ENCODE results near the gene CPT1B. TPM values are rescaled to one million over a fixed set of nuclear protein-coding genes. Genes with fewer than 3 reads are reported as not detected.

The CPT1B gene
- 7.4 to 17.3 TPM (median 15.7 TPM) in 5 replicates for total RNA-seq (2022; extraction: Qiagen RNA extraction; ENCODE audit: low read depth)

DNA sequence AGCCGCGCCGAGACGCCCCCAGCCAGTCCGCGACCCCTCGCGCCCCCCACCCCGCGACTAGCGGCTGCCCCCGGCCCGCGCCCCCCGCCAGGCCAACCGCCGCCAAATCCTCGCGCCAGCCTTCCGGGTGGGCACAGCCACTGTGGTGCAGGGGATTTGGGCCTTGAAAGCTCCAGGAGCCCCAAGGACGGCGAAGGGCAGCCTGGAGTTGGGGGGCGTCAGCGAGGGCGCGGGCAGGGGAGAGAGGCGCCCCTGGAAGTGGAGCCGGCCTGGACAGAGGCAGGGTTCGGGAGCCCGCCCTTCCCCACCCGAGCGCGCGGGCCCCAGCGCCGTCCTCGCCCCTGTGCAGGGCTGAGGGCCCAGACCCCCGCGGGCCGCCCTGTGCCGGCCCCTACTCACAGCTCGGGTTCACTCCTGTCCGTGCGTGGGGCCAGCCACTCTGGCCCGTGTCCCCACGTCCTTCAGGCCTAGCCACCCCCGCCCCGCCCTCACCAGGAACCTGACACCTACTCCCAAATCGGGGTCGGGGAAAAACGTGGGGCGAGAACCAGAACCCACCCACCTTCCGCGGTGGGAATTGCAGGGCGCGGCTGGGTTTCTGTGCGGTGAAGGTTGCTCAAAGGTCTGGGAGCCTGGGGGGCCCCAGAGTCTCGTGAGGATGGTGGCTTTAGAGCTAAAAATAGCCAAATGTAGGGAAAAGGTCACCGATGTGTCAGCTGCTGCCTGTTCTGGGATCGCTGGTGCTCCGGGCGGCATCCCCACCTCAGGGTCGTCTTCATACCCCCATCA is at the start of gene CPT1B:
CPT1B (minus strand) TSS at position 441 of the 789 bp plus-strand sequence. CDS start 512 bp downstream, outside the sequence.

DNA sequence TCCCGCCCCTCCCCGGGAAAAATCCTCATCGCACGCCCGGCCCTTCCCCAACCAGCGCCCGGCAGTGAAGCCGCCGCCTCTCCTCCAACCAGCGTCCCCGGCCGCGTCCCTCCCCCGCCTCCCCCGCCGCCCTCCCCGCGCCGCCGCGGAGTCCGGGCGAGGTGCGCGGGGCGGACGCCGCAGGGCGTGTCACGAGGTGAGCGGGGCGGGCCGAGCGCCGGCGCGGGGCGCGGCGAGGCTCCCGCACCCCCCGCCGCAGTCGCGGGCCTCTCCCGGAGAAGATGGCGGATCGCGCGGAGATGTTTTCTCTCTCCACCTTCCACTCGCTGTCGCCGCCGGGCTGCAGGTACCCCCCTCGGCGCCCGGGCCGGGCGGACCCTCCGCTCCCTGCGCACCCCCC is 22.3 kb upstream of the CPT1B start, which contains the start of gene MAPK8IP2:
MAPK8IP2 (plus strand) TSS at position 256 of the 400 bp plus-strand sequence; CDS start at position 282, 26 bp downstream.

GRCh38 chr22:50582493-50583293 is 4.5 kb upstream of the CPT1B start, which contains the start of gene CHKB:
Gene CHKB (minus strand): TSS chr22:50582849. CDS start chr22:50582781, 68 bp downstream.

GRCh38 chr22:50562523-50563412 is 15.5 kb downstream of the CPT1B start, which contains the start of gene SYCE3:
Gene SYCE3 (minus strand): TSS chr22:50562919. CDS start chr22:50556405, 6,514 bp downstream.

DNA sequence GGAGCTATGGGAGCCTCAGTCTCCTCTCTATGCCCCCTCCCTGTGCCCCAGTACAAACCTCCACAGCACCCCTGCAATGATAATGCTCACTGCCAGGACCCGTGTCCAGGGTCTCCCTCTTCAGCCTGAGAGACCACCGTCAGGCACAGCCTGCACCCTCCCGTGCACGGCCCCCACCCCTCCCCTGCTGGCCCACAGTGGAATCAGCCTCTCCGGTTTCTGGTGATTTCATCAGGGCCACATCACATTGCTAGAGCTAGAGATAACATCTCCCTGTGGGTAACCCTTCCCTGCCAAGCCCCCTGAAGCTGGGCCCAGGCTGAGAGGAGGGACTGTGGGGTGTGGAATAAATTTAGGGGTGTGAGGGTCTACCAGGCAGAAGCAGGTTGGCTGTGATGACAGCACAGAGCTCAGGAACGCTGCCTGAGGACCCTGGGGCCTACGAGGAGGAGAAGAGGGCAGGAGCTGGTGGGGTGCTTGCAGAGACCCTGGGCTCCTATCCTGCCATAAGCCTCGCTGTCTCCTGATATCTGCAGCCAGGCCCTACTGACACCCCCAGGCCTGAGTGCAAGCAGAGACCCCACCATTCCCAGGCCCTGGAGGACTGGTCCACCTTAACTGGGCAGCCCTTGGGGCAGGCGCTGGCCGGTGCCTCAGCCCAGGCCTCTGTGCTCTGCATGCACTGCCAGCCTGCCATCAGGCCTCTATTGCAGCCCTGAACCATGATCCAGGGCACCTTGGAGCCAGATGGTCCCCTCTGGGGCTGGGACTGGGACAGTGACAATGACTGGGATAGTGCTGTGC is 32.5 kb downstream of the CPT1B start, which contains the start of gene KLHDC7B:
KLHDC7B (plus strand) TSS at position 378 of the 804 bp plus-strand sequence; CDS start at position 723, 345 bp downstream.

GRCh38 chr22:50529897-50530579 is 48.2 kb downstream of the CPT1B start, which contains the start of gene TYMP:
Gene TYMP (minus strand): TSS chr22:50530012. CDS start chr22:50529709, 303 bp downstream.

DNA sequence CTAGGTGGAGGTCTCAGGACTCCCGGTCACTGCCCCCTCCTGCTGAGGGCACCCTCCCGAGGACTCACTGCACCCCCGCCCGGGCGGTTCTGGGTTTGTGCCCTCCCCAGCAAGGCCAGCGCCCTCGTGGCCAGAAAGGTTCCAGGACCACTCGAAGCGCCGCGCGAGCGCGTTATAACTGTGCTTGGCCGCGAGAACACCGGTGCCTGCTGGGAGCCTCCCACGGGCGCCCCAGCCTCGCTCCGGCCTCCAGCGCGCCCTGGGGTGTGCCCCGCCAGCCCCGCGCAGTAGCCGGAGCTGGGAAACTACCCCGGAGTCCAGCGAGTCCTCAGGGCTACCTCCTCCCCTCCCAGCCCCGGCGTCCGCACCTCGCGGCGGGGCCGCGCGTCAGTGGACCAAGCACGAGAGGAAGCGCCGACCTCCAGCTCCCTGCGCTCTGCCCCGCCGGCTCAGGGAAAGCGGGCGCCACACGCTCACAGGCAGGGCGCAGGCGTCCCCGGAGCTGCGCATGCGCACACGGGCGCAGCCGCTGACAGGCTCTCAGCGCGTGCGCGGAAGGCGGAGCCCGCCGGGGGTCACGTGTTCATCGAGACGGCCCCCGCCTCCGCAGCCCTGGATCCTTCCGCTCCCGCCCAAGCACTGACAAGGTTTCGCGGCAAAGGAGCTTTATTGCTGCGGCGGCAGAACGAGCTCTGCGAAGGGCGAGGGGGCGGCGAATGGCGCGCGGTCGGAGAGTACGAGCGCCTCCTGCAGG is 52.9 kb downstream of the CPT1B start, which contains the start of gene SCO2:
SCO2 (minus strand) TSS at position 495 of the 754 bp plus-strand sequence. CDS start 1,187 bp downstream, outside the sequence.

Other genes with a start within 250 kb of the CPT1B start
- 10.0 to 15.2 TPM (median 12.7 TPM) in 5 replicates for gene PPP6R2, start 235.1 kb downstream of the CPT1B start, total RNA-seq (2022; extraction: Qiagen RNA extraction; ENCODE audit: low read depth)
- 18.1 to 29.4 TPM (median 23.4 TPM) in 5 replicates for gene SBF1, start 103.4 kb downstream of the CPT1B start, total RNA-seq (2022; extraction: Qiagen RNA extraction; ENCODE audit: low read depth)
- 0.41 to 0.73 TPM (median 0.58 TPM) in 5 replicates for gene ADM2, start 96.9 kb downstream of the CPT1B start, total RNA-seq (2022; extraction: Qiagen RNA extraction; ENCODE audit: low read depth)
- gene MIOX, start 91.6 kb downstream of the CPT1B start, total RNA-seq (2022; extraction: Qiagen RNA extraction; ENCODE audit: low read depth), result 0.09 to 0.14 TPM in 2 of 5 replicates, not detected in the others
- 34.0 to 51.8 TPM (median 43.2 TPM) in 5 replicates for gene LMF2, start 70.7 kb downstream of the CPT1B start, total RNA-seq (2022; extraction: Qiagen RNA extraction; ENCODE audit: low read depth)
- gene NCAPH2, start 70.2 kb downstream of the CPT1B start, total RNA-seq (2022; extraction: Qiagen RNA extraction; ENCODE audit: low read depth), result 34.1 to 42.1 TPM (median 37.3 TPM) in 5 replicates
- 2.6 to 8.0 TPM (median 5.4 TPM) in 5 replicates for gene SCO2, start 52.8 kb downstream of the CPT1B start, total RNA-seq (2022; extraction: Qiagen RNA extraction; ENCODE audit: low read depth)
- gene TYMP, start 48.4 kb downstream of the CPT1B start, total RNA-seq (2022; extraction: Qiagen RNA extraction; ENCODE audit: low read depth), result 9.5 to 19.2 TPM (median 17.9 TPM) in 5 replicates
- 0.02 to 0.05 TPM (median 0.05 TPM) in 3 of 5 replicates, not detected in the others for gene KLHDC7B, start 32.5 kb downstream of the CPT1B start, total RNA-seq (2022; extraction: Qiagen RNA extraction; ENCODE audit: low read depth)
- 0.30 to 0.80 TPM (median 0.40 TPM) in 4 of 5 replicates, not detected in the other for gene SYCE3, start 15.5 kb downstream of the CPT1B start, total RNA-seq (2022; extraction: Qiagen RNA extraction; ENCODE audit: low read depth)
- gene CHKB, start 4.4 kb upstream of the CPT1B start, total RNA-seq (2022; extraction: Qiagen RNA extraction; ENCODE audit: low read depth), result 13.0 to 21.1 TPM (median 20.6 TPM) in 5 replicates
- gene MAPK8IP2, start 22.4 kb upstream of the CPT1B start, total RNA-seq (2022; extraction: Qiagen RNA extraction; ENCODE audit: low read depth), result 2.4 to 4.3 TPM (median 3.7 TPM) in 5 replicates
- 19.5 to 24.0 TPM (median 21.0 TPM) in 5 replicates for gene ARSA, start 49.7 kb upstream of the CPT1B start, total RNA-seq (2022; extraction: Qiagen RNA extraction; ENCODE audit: low read depth)
- gene SHANK3, start 94.4 kb upstream of the CPT1B start, total RNA-seq (2022; extraction: Qiagen RNA extraction; ENCODE audit: low read depth), result 2.6 to 5.4 TPM (median 4.1 TPM) in 5 replicates
- gene ACR, start 159.8 kb upstream of the CPT1B start, total RNA-seq (2022; extraction: Qiagen RNA extraction; ENCODE audit: low read depth), result 0.06 TPM in 2 of 5 replicates, not detected in the others
- gene RABL2B, start 205.2 kb upstream of the CPT1B start, total RNA-seq (2022; extraction: Qiagen RNA extraction; ENCODE audit: low read depth), result 14.9 to 22.7 TPM (median 21.8 TPM) in 5 replicates